K562 (cell line): ENCODE measurements around the gene GIPC3. TPM values are rescaled to one million over a fixed set of nuclear protein-coding genes. Genes with fewer than 3 reads are reported as not detected.

ENCODE experiments used
- AFF1 ChIP-seq, 2 experiments: fragments of 450-650 bp; IDR thresholded peaks; 2 replicates each; pipeline ENCODE4 v1.6.1; 2018; ENCODE audit warnings: mild to moderate bottlenecking in 2 of 2, low read depth in 1 of 2; ENCODE audit not compliant: partially characterized antibody in 2 of 2
- E2F8 ChIP-seq: fragments of 450-650 bp; IDR thresholded peaks from 2 replicates; pipeline ENCODE4 v1.7.1; 2018; ENCODE audit warnings: mild to moderate bottlenecking, low read depth; ENCODE audit not compliant: partially characterized antibody
- NONO ChIP-seq, 2 experiments: fragments of 200-400 bp in 1 of 2; fragments of 450-650 bp in 1 of 2; formaldehyde crosslinking in 1 of 2; IDR thresholded peaks; 2 replicates each; pipeline ENCODE4 v1.6.1; 2017; ENCODE audit warnings: low read depth in 2 of 2, mild to moderate bottlenecking in 2 of 2, moderate library complexity in 2 of 2, low read length in 1 of 2
- U2AF2 ChIP-seq: fragments of 200-400 bp; formaldehyde crosslinking; optimal IDR thresholded peaks from 2 replicates; pipeline ENCODE3; 2017; ENCODE audit warnings: low read depth, mild to moderate bottlenecking, low read length
- ZBTB11 ChIP-seq, 3 experiments: fragments of 200-800 bp in 1 of 3; fragments of 250-450 bp in 1 of 3; fragments of 450-650 bp in 1 of 3; sonication (Bioruptor Pico) in 1 of 3; sonication (Bioruptor generic) in 1 of 3; formaldehyde crosslinking in 1 of 3; IDR thresholded peaks; 2 replicates each; pipeline versions ENCODE4 v1.6.1 to v1.8.0; 2016 to 2022; ENCODE audit warnings: mild to moderate bottlenecking in 2 of 3, missing genetic modification characterization in 2 of 3, missing compliant biosample characterization in 1 of 3, moderate library complexity in 1 of 3
- ZNF212 ChIP-seq: fragments of 450-650 bp; formaldehyde crosslinking; IDR thresholded peaks from 2 replicates; pipeline ENCODE4 v1.4.0; 2020; ENCODE audit warnings: mild to moderate bottlenecking
- ZNF347 ChIP-seq: fragments of 450-650 bp; formaldehyde crosslinking; IDR thresholded peaks from 2 replicates; pipeline ENCODE4 v1.4.0; 2020; ENCODE audit warnings: low read depth, mild to moderate bottlenecking, moderate library complexity
- ZNF77 ChIP-seq: fragments of 250-450 bp; sonication (Bioruptor Pico); IDR thresholded peaks from 2 replicates; pipeline ENCODE4 v1.5.0; 2020
- polyA plus RNA-seq, 8 experiments: library from polyadenylated mRNA; depleted of rRNA in 4 of 8; stranded (reverse) in 5 of 8; unstranded in 3 of 8; fragments of >200 nt; fragmentation: Nextera tagmentation in 2 of 8; fragmentation: Illumina TruSeq in 1 of 8; extraction: Ambion mirVana in 2 of 8; extraction: Trizol in 1 of 8; gene quantifications; 2 replicates each; pipeline versions ENCODE4 v1.2.1 to v1.2.3, GENCODE V29; 2011 to 2014; ENCODE audit warnings: inconsistent platforms in 1 of 8, missing spikeins in 1 of 8
- total RNA-seq, 7 experiments: library from RNA; depleted of rRNA in 6 of 7; stranded (reverse); fragments of >200 nt in 6 of 7; fragmentation: Illumina TruSeq in 2 of 7; extraction: Trizol in 2 of 7; gene quantifications; 2 replicates each; pipeline versions ENCODE4 v1.2.1 to v1.2.3, GENCODE V29; 2011 to 2021; ENCODE audit warnings: low replicate concordance in 1 of 7

The GIPC3 gene
- total and polyA plus RNA-seq, 9 of the 15 experiments (the other 6 are each of a cell fraction or from before 2014, with no cell fraction given) = 0.03 to 3.6 (median 1.5) TPM; not detected in 1

GRCh38 chr19:3590991-3591659, 5.8 kb downstream of the GIPC3 start (continued):
- TF ChIP-seq ZBTB11 (CRISPR knock-in tag; IDR thresholded peaks at IDR 0.05) (no peak), ZNF77 (CRISPR knock-in tag) (no peak), NONO (IDR thresholded peaks at IDR 0.05; ENCODE audit: low read depth in 2 of 2, low read length in 1 of 2) (no peak), AFF1 (IDR thresholded peaks at IDR 0.05; ENCODE audit: low read depth in 1 of 2, partially characterized antibody in 2 of 2) (no peak), U2AF2 (no peak), ZNF347 (no peak), E2F8 (peak; percentile 39), ZNF212 (no peak)
